NB4 (cell line): ENCODE results near the gene SLC34A3.

Experiments used
- DNase-seq: peaks from one replicate; pipeline ENCODE4 v3.0.0; 2010; ENCODE audit warnings: low read depth
- H3K4me3 ChIP-seq: one replicate; pipeline ENCODE4 v1.5.1; 2011; ENCODE audit warnings: mild to moderate bottlenecking, low read depth, low read length, moderate library complexity
- CTCF ChIP-seq: IDR thresholded peaks from one replicate; pipeline ENCODE4 v1.5.1; 2012; ENCODE audit warnings: low read depth, low read length
- MYC ChIP-seq: IDR thresholded peaks from 2 replicates; pipeline ENCODE4 v1.6.1; 2011; ENCODE audit warnings: low read depth, low read length
- POLR2A ChIP-seq: IDR thresholded peaks from 2 replicates; pipeline ENCODE4 v1.6.1; 2011; ENCODE audit warnings: mild to moderate bottlenecking; ENCODE audit not compliant: insufficient read length; ENCODE audit errors: extremely low read depth
- TF ChIP-seq, protein P1 (sequence below): IDR thresholded peaks from 2 replicates; pipeline ENCODE4 v1.6.1; 2011; ENCODE audit warnings: low read depth, low read length

SLC34A3 gene

GRCh38 chr9:137278061-137278701, 47.5 kb downstream of the SLC34A3 start:
- peak; percentile 77 for DNase-seq
- H3K4me3 ChIP-seq = peak overlapping the region; percentile 63
- TF ChIP-seq, protein P1, sequence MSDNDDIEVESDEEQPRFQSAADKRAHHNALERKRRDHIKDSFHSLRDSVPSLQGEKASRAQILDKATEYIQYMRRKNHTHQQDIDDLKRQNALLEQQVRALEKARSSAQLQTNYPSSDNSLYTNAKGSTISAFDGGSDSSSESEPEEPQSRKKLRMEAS = no peak
- TF ChIP-seq MYC (no peak), CTCF (no peak), POLR2A (no peak)

DNA sequence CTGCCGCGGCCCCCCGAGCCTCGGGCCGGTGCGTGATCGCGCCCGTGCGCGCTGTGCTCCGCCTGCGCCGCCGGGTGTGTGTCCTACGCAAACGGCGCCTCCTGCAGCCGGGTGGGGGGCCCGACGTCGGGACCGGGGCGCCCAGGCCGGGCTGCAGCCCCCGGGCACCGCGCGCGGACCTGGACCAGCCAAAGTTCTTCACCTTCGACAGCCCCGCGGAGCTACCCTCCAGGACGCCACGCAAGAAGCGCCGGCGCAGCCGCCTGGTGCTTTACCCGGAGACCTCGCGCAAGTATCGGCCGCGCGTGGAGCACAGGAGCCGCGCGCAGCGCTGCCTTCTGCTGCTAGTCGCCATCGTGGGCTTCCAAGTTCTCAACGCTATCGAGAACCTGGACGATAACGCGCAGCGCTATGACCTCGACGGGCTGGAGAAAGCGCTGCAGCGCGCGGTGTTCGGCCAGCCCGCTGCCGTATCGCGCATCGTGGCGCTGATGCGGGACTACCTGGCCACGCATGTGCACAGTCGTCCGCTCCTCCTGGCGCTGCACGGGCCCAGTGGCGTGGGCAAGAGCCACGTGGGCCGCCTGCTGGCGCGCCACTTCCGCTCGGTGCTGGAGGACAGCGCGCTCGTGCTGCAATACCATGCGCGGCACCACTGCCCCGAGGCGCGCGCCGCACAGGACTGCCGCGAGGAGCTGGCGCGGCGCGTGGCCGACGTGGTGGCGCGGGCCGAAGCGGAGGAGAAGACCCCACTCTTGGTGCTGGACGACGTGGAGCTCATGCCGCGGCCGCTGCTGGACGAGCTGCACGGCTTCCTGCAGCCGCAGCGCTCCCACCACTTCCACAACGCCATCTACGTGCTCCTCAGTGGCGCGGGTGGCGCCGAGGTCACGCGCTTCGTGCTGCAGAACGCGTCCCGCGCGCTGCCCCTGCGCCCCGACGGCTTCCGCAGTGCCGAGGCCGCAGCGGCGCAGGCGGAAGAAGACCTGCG, 48.3 kb downstream of the SLC34A3 start:
- DNase-seq = no peak
- H3K4me3 ChIP-seq = no peak overlapping the region
- TF ChIP-seq CTCF (no peak), POLR2A (no peak), MYC (no peak)
- TF ChIP-seq, protein P1 = no peak

GRCh38 chr9:137279741-137280473, 49.2 kb downstream of the SLC34A3 start:
- DNase-seq = no peak
- TF ChIP-seq CTCF (no peak), POLR2A (no peak), MYC (no peak)
- TF ChIP-seq, protein P1 = no peak
- H3K4me3 ChIP-seq = no peak overlapping the region

GRCh38 chr9:137280474-137281344, 50.0 kb downstream of the SLC34A3 start:
- peak; percentile 55 for DNase-seq
- no peak overlapping the region for H3K4me3 ChIP-seq
- TF ChIP-seq MYC = no peak
- no peak for TF ChIP-seq POLR2A
- TF ChIP-seq, protein P1 = no peak
- no peak for TF ChIP-seq CTCF
